Neuron (in vitro differentiated cells): ENCODE data around the gene PLPP1.

Experiments used
- H2AFZ ChIP-seq: one replicate; pipeline ENCODE4 v1.6.1; 2013; ENCODE audit warnings: low read depth, mild to moderate bottlenecking, inconsistent platforms, low read length, moderate library complexity
- H3K27me3 ChIP-seq: one replicate; pipeline ENCODE4 v1.6.1; 2013; ENCODE audit warnings: low read length; ENCODE audit not compliant: insufficient read depth
- H3K36me3 ChIP-seq: one replicate; pipeline ENCODE4 v1.6.1; 2013; ENCODE audit warnings: low read length; ENCODE audit not compliant: insufficient read depth
- H3K4me1 ChIP-seq: one replicate; pipeline ENCODE4 v1.6.1; 2013; ENCODE audit warnings: low read length; ENCODE audit not compliant: insufficient read depth
- H3K4me3 ChIP-seq: 2 replicates; pipeline ENCODE4 v1.5.1; 2013; ENCODE audit warnings: mild to moderate bottlenecking, low read length, moderate library complexity
- H3K9me3 ChIP-seq: one replicate; pipeline ENCODE4 v1.6.1; 2013; ENCODE audit warnings: low read length

Gene PLPP1

GRCh38 chr5:55480781-55481180, 54.0 kb downstream of the PLPP1 start:
- Histone ChIP-seq H2AFZ (no peak overlapping the region), H3K36me3 (no peaks in the 10 kb centered on the region), H3K9me3 (no peaks in the 10 kb centered on the region), H3K4me1 (no peaks in the 10 kb centered on the region), H3K4me3 (no peak overlapping the region), H3K27me3 (no peaks in the 10 kb centered on the region)

GRCh38 chr5:55472642-55473041, 62.1 kb downstream of the PLPP1 start:
- Histone ChIP-seq H3K27me3 (no peaks in the 10 kb centered on the region), H2AFZ (no peak overlapping the region), H3K4me1 (no peaks in the 10 kb centered on the region), H3K9me3 (no peaks in the 10 kb centered on the region), H3K36me3 (no peaks in the 10 kb centered on the region), H3K4me3 (no peak overlapping the region)

- Histone ChIP-seq H3K4me3 (no peak overlapping the region), H2AFZ (no peak overlapping the region), H3K4me1 (no peaks in the 10 kb centered on the region), H3K9me3 (no peaks in the 10 kb centered on the region), H3K27me3 (no peaks in the 10 kb centered on the region), H3K36me3 (no peaks in the 10 kb centered on the region)
Measured at GRCh38 chr5:55471468-55471867, 63.3 kb downstream of the PLPP1 start.

GRCh38 chr5:55470282-55470681, 64.5 kb downstream of the PLPP1 start:
- Histone ChIP-seq H3K4me1 (no peaks in the 10 kb centered on the region), H3K4me3 (no peak overlapping the region), H3K9me3 (no peaks in the 10 kb centered on the region), H3K36me3 (no peaks in the 10 kb centered on the region), H3K27me3 (no peaks in the 10 kb centered on the region), H2AFZ (no peak overlapping the region)

- H3K36me3 ChIP-seq, result no peaks in the 10 kb centered on the region
- H3K27me3 ChIP-seq, result no peaks in the 10 kb centered on the region
- H3K4me3 ChIP-seq, result no peak overlapping the region
- no peaks in the 10 kb centered on the region for H3K4me1 ChIP-seq
- H3K9me3 ChIP-seq, result no peaks in the 10 kb centered on the region
- no peak overlapping the region for H2AFZ ChIP-seq
Measured at GRCh38 chr5:55469839-55470238, 64.9 kb downstream of the PLPP1 start.

GRCh38 chr5:55467862-55468551, 66.8 kb downstream of the PLPP1 start:
- Histone ChIP-seq H3K36me3 (no peaks in the 10 kb centered on the region), H3K4me3 (no peak overlapping the region), H3K27me3 (no peaks in the 10 kb centered on the region), H3K9me3 (no peaks in the 10 kb centered on the region), H2AFZ (no peak overlapping the region), H3K4me1 (no peaks in the 10 kb centered on the region)

- Histone ChIP-seq H2AFZ (no peak overlapping the region), H3K27me3 (no peaks in the 10 kb centered on the region), H3K4me1 (peaks cover 3% of the 10 kb centered on the region), H3K36me3 (no peaks in the 10 kb centered on the region), H3K4me3 (no peak overlapping the region), H3K9me3 (no peaks in the 10 kb centered on the region)
Measured at GRCh38 chr5:55463613-55464012, 71.2 kb downstream of the PLPP1 start.

- Histone ChIP-seq H3K4me1 (peaks cover 3% of the 10 kb centered on the region), H3K9me3 (no peaks in the 10 kb centered on the region), H2AFZ (no peak overlapping the region), H3K27me3 (no peaks in the 10 kb centered on the region), H3K36me3 (no peaks in the 10 kb centered on the region), H3K4me3 (no peak overlapping the region)
Measured at GRCh38 chr5:55459572-55459971, 75.2 kb downstream of the PLPP1 start.

- Histone ChIP-seq H2AFZ (no peak overlapping the region), H3K36me3 (no peaks in the 10 kb centered on the region), H3K27me3 (no peaks in the 10 kb centered on the region), H3K4me3 (no peak overlapping the region), H3K4me1 (peaks cover 3% of the 10 kb centered on the region), H3K9me3 (no peaks in the 10 kb centered on the region)
Measured at GRCh38 chr5:55456216-55456895, 78.4 kb downstream of the PLPP1 start.

- Histone ChIP-seq H2AFZ (no peak overlapping the region), H3K9me3 (no peaks in the 10 kb centered on the region), H3K4me3 (no peak overlapping the region), H3K27me3 (no peaks in the 10 kb centered on the region), H3K36me3 (no peaks in the 10 kb centered on the region), H3K4me1 (no peaks in the 10 kb centered on the region)
Measured at GRCh38 chr5:55454282-55454681, 80.5 kb downstream of the PLPP1 start.

GRCh38 chr5:55453211-55453610, 81.6 kb downstream of the PLPP1 start:
- H3K4me3 ChIP-seq, result no peak overlapping the region
- no peaks in the 10 kb centered on the region for H3K4me1 ChIP-seq
- no peaks in the 10 kb centered on the region for H3K9me3 ChIP-seq
- H3K36me3 ChIP-seq, result no peaks in the 10 kb centered on the region
- H2AFZ ChIP-seq, result no peak overlapping the region
- no peaks in the 10 kb centered on the region for H3K27me3 ChIP-seq

GRCh38 chr5:55451976-55452375, 82.8 kb downstream of the PLPP1 start:
- no peaks in the 10 kb centered on the region for H3K27me3 ChIP-seq
- H3K36me3 ChIP-seq, result no peaks in the 10 kb centered on the region

GRCh38 chr5:55450050-55450765, 84.6 kb downstream of the PLPP1 start:
- no peaks in the 10 kb centered on the region for H3K4me1 ChIP-seq
- no peaks in the 10 kb centered on the region for H3K9me3 ChIP-seq
- no peak overlapping the region for H2AFZ ChIP-seq
- H3K27me3 ChIP-seq, result no peaks in the 10 kb centered on the region
- no peak overlapping the region for H3K4me3 ChIP-seq
- no peaks in the 10 kb centered on the region for H3K36me3 ChIP-seq

More at GRCh38 chr5:55451976-55452375, 82.8 kb downstream of the PLPP1 start:
- H3K9me3 ChIP-seq, result no peaks in the 10 kb centered on the region
- H3K4me1 ChIP-seq, result no peaks in the 10 kb centered on the region
- no peak overlapping the region for H2AFZ ChIP-seq
- H3K4me3 ChIP-seq, result no peak overlapping the region
